PFSK-1 (cell line): ENCODE results near the gene INO80D. TPM values are rescaled to one million over a fixed set of nuclear protein-coding genes. Genes with fewer than 3 reads are reported as not detected.
A peak's percentile ranks its signal among the peaks of the same experiment; 100 is the strongest.

Experiments used
- FOXP2 ChIP-seq: optimal IDR thresholded peaks from 2 replicates; pipeline ENCODE3; 2011; ENCODE audit warnings: borderline replicate concordance, control low read depth, inconsistent platforms; ENCODE audit not compliant: insufficient read depth; ENCODE audit errors: extremely low read length, extremely low read depth
- POLR2AphosphoS5 ChIP-seq: IDR thresholded peaks from 2 replicates; pipeline ENCODE4 v1.6.1; 2012; ENCODE audit warnings: low read depth, mild to moderate bottlenecking, control low read depth, low read length, moderate library complexity
- REST ChIP-seq, 2 experiments: IDR thresholded peaks; 2 replicates each; pipeline versions ENCODE4 v1.6.1 to v1.8.0; 2011 to 2012; ENCODE audit warnings: low read depth in 2 of 2, low read length in 2 of 2, control low read depth in 1 of 2, inconsistent platforms in 1 of 2, mild to moderate bottlenecking in 1 of 2, moderate library complexity in 1 of 2; ENCODE audit not compliant: insufficient read depth in 1 of 2
- SIN3A ChIP-seq: IDR thresholded peaks from 2 replicates; pipeline ENCODE4 v1.6.1; 2012; ENCODE audit warnings: mild to moderate bottlenecking, low read length, moderate library complexity, borderline replicate concordance; ENCODE audit not compliant: insufficient read depth
- TAF1 ChIP-seq: IDR thresholded peaks from 2 replicates; pipeline ENCODE4 v1.6.1; 2012; ENCODE audit warnings: low read length, control low read depth, borderline replicate concordance; ENCODE audit not compliant: insufficient read depth
- polyA plus RNA-seq: library from polyadenylated mRNA; unstranded; fragments of >200 nt; gene quantifications from one replicate; pipeline ENCODE4 v1.2.1, GENCODE V29; 2012; ENCODE audit warnings: low read depth, missing spikeins; ENCODE audit not compliant: insufficient read length

INO80D gene
- polyA plus RNA-seq, result 0.64 TPM

GRCh38 chr2:206085742-206086445, at the start of gene INO80D:
INO80D (minus strand) TSS chr2:206086174; CDS start chr2:206063016, 23,158 bp downstream.
- peak; percentile 62 for TF ChIP-seq POLR2AphosphoS5
- no peak for TF ChIP-seq SIN3A
- no peak for TF ChIP-seq REST (IDR thresholded peaks at IDR 0.05; ENCODE audit: insufficient read depth in 1 of 2, low read depth in 2 of 2, low read length in 2 of 2)
- 0 out of 2 replicates have a peak, but pooled peaks have one; percentile 22 for TF ChIP-seq TAF1
- TF ChIP-seq FOXP2, result no peak

GRCh38 chr2:206127656-206128055, 41.7 kb upstream of the INO80D start:
- TF ChIP-seq REST (IDR thresholded peaks at IDR 0.05; ENCODE audit: insufficient read depth in 1 of 2, low read depth in 2 of 2, low read length in 2 of 2) (no peak), TAF1 (no peak), POLR2AphosphoS5 (no peak), SIN3A (no peak), FOXP2 (no peak)

GRCh38 chr2:206125901-206126300, 39.9 kb upstream of the INO80D start:
- no peak for TF ChIP-seq POLR2AphosphoS5
- no peak for TF ChIP-seq REST (IDR thresholded peaks at IDR 0.05; ENCODE audit: insufficient read depth in 1 of 2, low read depth in 2 of 2, low read length in 2 of 2)
- no peak for TF ChIP-seq TAF1
- no peak for TF ChIP-seq SIN3A
- no peak for TF ChIP-seq FOXP2

- TF ChIP-seq FOXP2 (no peak), REST (IDR thresholded peaks at IDR 0.05; ENCODE audit: insufficient read depth in 1 of 2, low read depth in 2 of 2, low read length in 2 of 2) (no peak), SIN3A (no peak), TAF1 (no peak), POLR2AphosphoS5 (no peak)
These were observed 30.3 kb upstream of the INO80D start for GRCh38 chr2:206116278-206116677.
